ENCODE data around the gene BCAR3.

BCAR3 gene

GRCh38 chr1:93623436-93623835 is 58.2 kb downstream of the BCAR3 start:
- no peak for ATAC-seq (ENCODE audit: low read depth)
- DNase-seq (ENCODE audit: low spot score in 2 of 2), result no peak
- Mint-ChIP-seq H3K27me3 (no peaks in the 10 kb centered on the region), H3K9me3 (no peaks in the 10 kb centered on the region), H3K36me3 (peaks cover 1% of the 10 kb centered on the region), H3K4me3 (no peak overlapping the region), H3K27ac (no peak overlapping the region), H3K4me1 (peaks cover 7% of the 10 kb centered on the region)

GRCh38 chr1:93621246-93621645 is 60.4 kb downstream of the BCAR3 start:
- DNase-seq (ENCODE audit: low spot score in 2 of 2) (no peak), ATAC-seq (ENCODE audit: low read depth) (no peak)

GRCh38 chr1:93620841-93621210 is 60.8 kb downstream of the BCAR3 start:
- Mint-ChIP-seq H3K4me1 (peaks cover 30% of the 10 kb centered on the region), H3K9me3 (no peaks in the 10 kb centered on the region), H3K27me3 (no peaks in the 10 kb centered on the region), H3K4me3 (no peak overlapping the region), H3K27ac (no peak overlapping the region), H3K36me3 (peaks cover 1% of the 10 kb centered on the region)
- DNase-seq (ENCODE audit: low spot score in 2 of 2) (no peak), ATAC-seq (ENCODE audit: low read depth) (no peak)

More at GRCh38 chr1:93621246-93621645, 60.4 kb downstream of the BCAR3 start:
- H3K27ac Mint-ChIP-seq, result no peak overlapping the region
- H3K4me3 Mint-ChIP-seq, result no peak overlapping the region
- H3K27me3 Mint-ChIP-seq, result no peaks in the 10 kb centered on the region
- H3K4me1 Mint-ChIP-seq, result peaks cover 27% of the 10 kb centered on the region
- H3K36me3 Mint-ChIP-seq, result peaks cover 1% of the 10 kb centered on the region
- H3K9me3 Mint-ChIP-seq, result no peaks in the 10 kb centered on the region

GRCh38 chr1:93620172-93620840 is 61.3 kb downstream of the BCAR3 start:
- ATAC-seq (ENCODE audit: low read depth), result no peak
- no peak for DNase-seq (ENCODE audit: low spot score in 2 of 2)
- no peaks in the 10 kb centered on the region for H3K9me3 Mint-ChIP-seq
- no peaks in the 10 kb centered on the region for H3K27me3 Mint-ChIP-seq
- H3K4me3 Mint-ChIP-seq, result no peak overlapping the region
- no peak overlapping the region for H3K27ac Mint-ChIP-seq
- H3K36me3 Mint-ChIP-seq, result peaks cover 1% of the 10 kb centered on the region
- H3K4me1 Mint-ChIP-seq, result peaks cover 34% of the 10 kb centered on the region

- DNase-seq (ENCODE audit: low spot score in 2 of 2) (no peak), ATAC-seq (ENCODE audit: low read depth) (no peak)
- Mint-ChIP-seq H3K27me3 (no peaks in the 10 kb centered on the region), H3K4me1 (peaks cover 40% of the 10 kb centered on the region), H3K27ac (no peak overlapping the region), H3K36me3 (peaks cover 1% of the 10 kb centered on the region), H3K9me3 (no peaks in the 10 kb centered on the region), H3K4me3 (no peak overlapping the region)
Measured at GRCh38 chr1:93619507-93620171, 62.0 kb downstream of the BCAR3 start.

- Mint-ChIP-seq H3K4me1 (peaks cover 43% of the 10 kb centered on the region), H3K4me3 (peak overlapping the region; percentile 35)
- no peak for ATAC-seq (ENCODE audit: low read depth)
Measured at GRCh38 chr1:93617670-93618499, 63.8 kb downstream of the BCAR3 start.

GRCh38 chr1:93616996-93617669 is 64.5 kb downstream of the BCAR3 start:
- H3K36me3 Mint-ChIP-seq, result peaks cover 1% of the 10 kb centered on the region
- no peaks in the 10 kb centered on the region for H3K9me3 Mint-ChIP-seq
- H3K4me1 Mint-ChIP-seq, result peaks cover 45% of the 10 kb centered on the region
- ATAC-seq (ENCODE audit: low read depth) (peak; percentile 59), DNase-seq (ENCODE audit: low spot score in 2 of 2) (no peak)
- H3K4me3 Mint-ChIP-seq, result peak overlapping the region; percentile 35
- peak overlapping the region; percentile 59 for H3K27ac Mint-ChIP-seq
- H3K27me3 Mint-ChIP-seq, result no peaks in the 10 kb centered on the region

More at GRCh38 chr1:93617670-93618499, 63.8 kb downstream of the BCAR3 start:
- Mint-ChIP-seq H3K9me3 (no peaks in the 10 kb centered on the region), H3K27ac (peak overlapping the region; percentile 59), H3K27me3 (no peaks in the 10 kb centered on the region), H3K36me3 (peaks cover 1% of the 10 kb centered on the region)
- no peak for DNase-seq (ENCODE audit: low spot score in 2 of 2)

GRCh38 chr1:93616221-93616995 is 65.2 kb downstream of the BCAR3 start:
- Mint-ChIP-seq H3K36me3 (peaks cover 1% of the 10 kb centered on the region), H3K4me1 (peaks cover 45% of the 10 kb centered on the region), H3K27ac (peak overlapping the region; percentile 59), H3K27me3 (no peaks in the 10 kb centered on the region), H3K4me3 (no peak overlapping the region), H3K9me3 (no peaks in the 10 kb centered on the region)
- ATAC-seq (ENCODE audit: low read depth), result no peak
- DNase-seq (ENCODE audit: low spot score in 2 of 2), result no peak

GRCh38 chr1:93615582-93616150 is 66.0 kb downstream of the BCAR3 start:
- no peak for DNase-seq (ENCODE audit: low spot score in 2 of 2)
- Mint-ChIP-seq H3K27me3 (no peaks in the 10 kb centered on the region), H3K4me3 (peak overlapping the region; percentile 48), H3K9me3 (no peaks in the 10 kb centered on the region), H3K4me1 (peaks cover 44% of the 10 kb centered on the region), H3K36me3 (peaks cover 1% of the 10 kb centered on the region), H3K27ac (peak overlapping the region; percentile 59)
- ATAC-seq (ENCODE audit: low read depth), result peak; percentile 56

GRCh38 chr1:93614986-93615581 is 66.6 kb downstream of the BCAR3 start:
- no peaks in the 10 kb centered on the region for H3K9me3 Mint-ChIP-seq
- no peak overlapping the region for H3K27ac Mint-ChIP-seq
- H3K36me3 Mint-ChIP-seq, result peaks cover 1% of the 10 kb centered on the region
- H3K27me3 Mint-ChIP-seq, result no peaks in the 10 kb centered on the region
- ATAC-seq (ENCODE audit: low read depth) (peak; percentile 37), DNase-seq (ENCODE audit: low spot score in 2 of 2) (no peak)
- H3K4me3 Mint-ChIP-seq, result peak overlapping the region; percentile 48
- peaks cover 43% of the 10 kb centered on the region for H3K4me1 Mint-ChIP-seq

- no peaks in the 10 kb centered on the region for H3K27me3 Mint-ChIP-seq
- peaks cover 47% of the 10 kb centered on the region for H3K4me1 Mint-ChIP-seq
- peaks cover 1% of the 10 kb centered on the region for H3K36me3 Mint-ChIP-seq
- H3K9me3 Mint-ChIP-seq, result no peaks in the 10 kb centered on the region
- H3K4me3 Mint-ChIP-seq, result no peak overlapping the region
- DNase-seq (ENCODE audit: low spot score in 2 of 2) (no peak), ATAC-seq (ENCODE audit: low read depth) (no peak)
- H3K27ac Mint-ChIP-seq, result no peak overlapping the region
Measured at GRCh38 chr1:93614541-93614940, 67.1 kb downstream of the BCAR3 start.

- H3K27ac Mint-ChIP-seq, result peak overlapping the region; percentile 58
- ATAC-seq (ENCODE audit: low read depth), result no peak
- H3K4me1 Mint-ChIP-seq, result peaks cover 49% of the 10 kb centered on the region
- no peak overlapping the region for H3K4me3 Mint-ChIP-seq
- H3K9me3 Mint-ChIP-seq, result no peaks in the 10 kb centered on the region
- no peaks in the 10 kb centered on the region for H3K27me3 Mint-ChIP-seq
- no peak for DNase-seq (ENCODE audit: low spot score in 2 of 2)
- no peaks in the 10 kb centered on the region for H3K36me3 Mint-ChIP-seq
Measured at GRCh38 chr1:93613898-93614297, 67.7 kb downstream of the BCAR3 start.

- DNase-seq (ENCODE audit: low spot score in 2 of 2) (no peak), ATAC-seq (ENCODE audit: low read depth) (no peak)
- no peak overlapping the region for H3K27ac Mint-ChIP-seq
- H3K27me3 Mint-ChIP-seq, result no peaks in the 10 kb centered on the region
- H3K4me1 Mint-ChIP-seq, result peaks cover 51% of the 10 kb centered on the region
- no peak overlapping the region for H3K4me3 Mint-ChIP-seq
- H3K9me3 Mint-ChIP-seq, result no peaks in the 10 kb centered on the region
- H3K36me3 Mint-ChIP-seq, result no peaks in the 10 kb centered on the region
Measured at GRCh38 chr1:93612510-93612909, 69.1 kb downstream of the BCAR3 start.
